ENCODE measurements around the gene TSSK3.

- TF ChIP-seq CTCF (IDR thresholded peaks at IDR 0.05) (no peak), POLR2A (IDR thresholded peaks at IDR 0.05) (no peak)
These were observed 19.6 kb upstream of the TSSK3 start for GRCh38 chr1:32342704-32343103.
